ENCODE measurements around the gene UBE2K.
"Not testable (repeated sequence)": the region's sequence is repeated elsewhere in the genome, so short reads cannot be mapped to it uniquely, and the experiment has no call there.

Gene UBE2K

DNA sequence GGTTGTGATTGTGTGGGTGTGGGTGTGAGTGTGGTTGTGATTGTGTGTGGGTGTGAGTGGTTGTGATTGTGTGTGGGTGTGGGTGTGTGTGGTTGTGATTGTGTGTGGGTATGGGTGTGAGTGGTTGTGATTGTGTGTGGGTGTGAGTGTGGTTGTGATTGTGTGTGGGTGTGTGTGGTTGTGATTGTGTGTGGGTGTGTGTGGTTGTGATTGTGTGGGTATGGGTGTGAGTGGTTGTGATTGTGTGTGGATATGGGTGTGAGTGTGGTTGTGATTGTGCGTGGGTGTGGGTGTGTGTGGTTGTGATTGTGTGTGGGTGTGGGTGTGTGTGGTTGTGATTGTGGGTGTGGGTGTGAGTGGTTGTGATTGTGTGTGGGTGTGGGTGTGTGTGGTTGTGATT, 115.1 kb downstream of the UBE2K start:
- not testable (repeated sequence) for DNase-seq

DNA sequence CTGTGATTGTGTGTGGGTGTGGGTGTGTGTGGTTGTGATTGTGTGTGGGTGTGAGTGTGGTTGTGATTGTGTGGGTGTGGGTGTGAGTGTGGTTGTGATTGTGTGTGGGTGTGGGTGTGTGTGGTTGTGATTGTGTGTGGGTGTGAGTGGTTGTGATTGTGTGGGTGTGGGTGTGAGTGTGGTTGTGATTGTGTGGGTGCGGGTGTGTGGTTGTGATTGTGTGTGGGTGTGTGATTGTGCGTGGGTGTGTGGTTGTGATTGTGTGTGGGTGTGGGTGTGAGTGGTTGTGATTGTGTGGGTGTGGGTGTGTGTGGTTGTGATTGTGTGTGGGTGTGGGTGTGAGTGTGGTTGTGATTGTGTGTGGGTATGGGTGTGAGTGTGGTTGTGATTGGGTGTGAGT, 115.8 kb downstream of the UBE2K start:
- not testable (repeated sequence) for DNase-seq

GRCh38 chr4:39814403-39815185, 116.7 kb downstream of the UBE2K start:
- DNase-seq, result no peak

DNA sequence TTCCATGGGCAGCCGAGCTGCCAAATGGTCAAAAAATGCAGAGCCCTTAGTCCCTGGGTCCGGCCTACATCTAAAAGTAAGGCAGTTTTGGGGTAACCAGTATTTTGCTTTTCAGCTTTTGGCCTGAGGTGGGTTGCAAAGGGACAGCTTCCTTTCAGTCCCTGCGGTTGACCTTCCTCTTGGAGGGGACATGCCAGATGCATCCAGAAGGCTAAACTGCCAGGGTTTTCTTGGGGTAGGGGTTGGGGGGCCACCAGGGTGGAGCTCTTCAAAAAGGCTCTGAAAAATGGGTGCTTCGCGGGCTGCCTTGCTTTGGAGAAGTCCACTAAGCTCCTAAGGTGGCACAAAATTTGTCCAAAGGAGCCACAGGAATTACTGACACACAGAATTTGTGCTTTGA, 120.7 kb downstream of the UBE2K start:
- DNase-seq, result no peak

GRCh38 chr4:39820186-39820585, 122.2 kb downstream of the UBE2K start:
- DNase-seq, result peak; percentile 31

GRCh38 chr4:39821951-39822350, 124.0 kb downstream of the UBE2K start:
- DNase-seq, result no peak

- no peak for DNase-seq
Observed at GRCh38 chr4:39822662-39823061, 124.7 kb downstream of the UBE2K start.

GRCh38 chr4:39823191-39823590, 125.3 kb downstream of the UBE2K start:
- no peak for DNase-seq

GRCh38 chr4:39825090-39825489, 127.2 kb downstream of the UBE2K start:
- peak; percentile 51 for DNase-seq

GRCh38 chr4:39825741-39826231, 127.8 kb downstream of the UBE2K start:
- DNase-seq, result no peak

Measured in hematopoietic multipotent progenitor cell treated with erythropoietin and hydrocortisone succinate and interleukin-3 and kit ligand, for 4 days (in vitro differentiated cells).